ENCODE measurements around the gene RIC8A. TPM values are rescaled to one million over a fixed set of nuclear protein-coding genes. Genes with fewer than 3 reads are reported as not detected.
A peak's percentile ranks its signal among the peaks of the same experiment; 100 is the strongest.

Gene RIC8A
- total and polyA plus RNA-seq, 2 of the 13 experiments (the other 11 are each of a cell fraction or from before 2014, with no cell fraction given), result 62.1 to 63.8 TPM

- no peak for TF ChIP-seq ZNF646 (CRISPR knock-in tag; IDR thresholded peaks at IDR 0.05)
- TF ChIP-seq ZGPAT (CRISPR knock-in tag; IDR thresholded peaks at IDR 0.05), result peak; percentile 16; the same call in 1 of the 2 replicates
- TF ChIP-seq ZNF740 (CRISPR knock-in tag; IDR thresholded peaks at IDR 0.05), result no peak
- TF ChIP-seq NBN (conservative IDR thresholded peaks at IDR 0.05), result no peak
- no peak for TF ChIP-seq ZNF629 (CRISPR knock-in tag; conservative IDR thresholded peaks at IDR 0.05)
- TF ChIP-seq ZNF546 (CRISPR knock-in tag; conservative IDR thresholded peaks at IDR 0.05), result no peak
- TF ChIP-seq SKI (IDR thresholded peaks at IDR 0.05; ENCODE audit: partially characterized antibody), result peak; percentile 27
- TF ChIP-seq ELF4 (CRISPR knock-in tag; IDR thresholded peaks at IDR 0.05; ENCODE audit: borderline replicate concordance), result no peak
- TF ChIP-seq MED1 (CRISPR knock-in tag; IDR thresholded peaks at IDR 0.05), result 0 out of 2 replicates have a peak, but pooled peaks have one; percentile 15
- TF ChIP-seq PRDM15 (CRISPR knock-in tag; IDR thresholded peaks at IDR 0.05), result no peak
- TF ChIP-seq SP4 (CRISPR knock-in tag; IDR thresholded peaks at IDR 0.05), result no peak
- no peak for TF ChIP-seq ZNF792 (CRISPR knock-in tag; IDR thresholded peaks at IDR 0.05)
- 0 out of 2 replicates have a peak, but pooled peaks have one; percentile 31 for TF ChIP-seq ZFY (CRISPR knock-in tag; IDR thresholded peaks at IDR 0.05)
- TF ChIP-seq HMGA1 (CRISPR knock-in tag; conservative IDR thresholded peaks at IDR 0.05), result no peak
- peak; percentile 11; the same call in 1 of the 2 replicates for TF ChIP-seq KDM2A (CRISPR knock-in tag; IDR thresholded peaks at IDR 0.05; ENCODE audit: borderline replicate concordance, low read depth)
- no peak for TF ChIP-seq ZFP37 (CRISPR knock-in tag; IDR thresholded peaks at IDR 0.05; ENCODE audit: borderline replicate concordance)
- no peak for TF ChIP-seq ZNF12 (CRISPR knock-in tag; IDR thresholded peaks at IDR 0.05)
Observed at GRCh38 chr11:216081-216974, 8.8 kb downstream of the RIC8A start (continued).
